NCI-H226 (cell line): ENCODE measurements around the gene VENTX.

ENCODE experiments used
- DNase-seq: peaks from one replicate; pipeline ENCODE4 v3.0.0-alpha.2; 2015

The VENTX gene

DNA sequence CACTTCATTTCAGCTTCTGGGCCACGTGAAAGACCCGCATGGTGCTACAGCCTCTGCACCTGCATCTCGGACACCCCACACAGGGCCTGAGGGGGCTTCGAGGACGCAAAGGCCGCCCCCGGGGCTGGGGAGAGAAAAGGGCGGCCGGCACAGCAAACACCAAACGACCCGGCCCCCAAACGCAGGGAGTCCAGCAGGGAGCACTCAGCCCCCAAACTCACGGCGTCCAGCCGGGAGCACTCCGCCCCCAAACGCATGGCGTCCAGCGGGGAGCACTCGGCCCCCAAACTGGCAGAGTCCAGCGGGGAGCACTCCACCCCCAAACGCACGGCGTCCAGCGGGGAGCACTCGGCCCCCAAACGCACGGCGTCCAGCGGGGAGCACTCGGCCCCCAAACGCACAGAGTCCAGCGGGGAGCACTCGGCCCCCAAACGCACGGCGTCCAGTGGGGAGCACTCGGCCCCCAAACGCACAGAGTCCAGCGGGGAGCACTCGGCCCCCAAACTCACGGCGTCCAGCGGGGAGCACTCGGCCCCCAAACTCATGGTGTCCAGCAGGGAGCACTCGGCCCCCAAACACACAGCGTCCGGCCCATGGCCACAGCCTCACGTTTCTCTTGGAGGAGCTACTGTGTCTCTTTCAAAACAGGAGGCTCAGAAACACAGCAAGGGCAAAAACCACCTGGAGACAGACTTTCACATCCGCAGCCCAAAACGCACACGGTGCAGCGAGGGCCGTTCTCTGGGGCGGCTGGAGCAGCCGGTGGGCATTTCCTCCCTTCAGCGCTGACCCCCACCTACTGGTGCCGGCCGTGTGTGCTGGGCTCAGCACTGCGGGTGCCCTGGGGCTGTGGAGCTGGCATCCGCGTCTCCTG lies 34.6 kb upstream of the VENTX start:
- DNase-seq = no peak

DNA sequence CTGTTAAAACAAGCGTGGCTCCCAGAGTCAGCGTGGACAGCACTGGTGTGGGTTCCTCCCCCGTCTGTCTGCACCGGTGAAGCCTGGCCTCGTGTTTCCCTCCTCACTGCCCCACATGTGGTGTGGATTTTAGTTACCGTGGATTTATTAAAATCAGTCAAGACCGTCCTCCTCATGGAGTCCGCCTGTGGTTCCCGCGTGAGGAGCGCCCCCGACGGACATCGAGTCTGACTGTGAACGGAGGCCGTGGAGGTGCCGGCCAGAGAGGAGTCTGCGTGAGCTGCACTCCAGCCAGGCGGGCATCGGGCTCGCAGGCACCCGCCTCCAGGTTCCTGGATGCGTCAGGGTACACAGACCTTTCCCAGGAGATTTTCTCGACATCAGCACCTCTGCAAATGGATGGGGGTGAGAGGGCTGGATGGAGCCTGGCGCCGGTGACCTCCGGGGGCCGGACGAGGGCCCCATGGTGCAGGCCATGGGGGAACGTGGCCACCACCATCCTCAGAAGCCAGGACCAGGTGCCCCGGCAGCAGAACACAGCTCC lies 33.9 kb upstream of the VENTX start:
- no peak for DNase-seq

DNA sequence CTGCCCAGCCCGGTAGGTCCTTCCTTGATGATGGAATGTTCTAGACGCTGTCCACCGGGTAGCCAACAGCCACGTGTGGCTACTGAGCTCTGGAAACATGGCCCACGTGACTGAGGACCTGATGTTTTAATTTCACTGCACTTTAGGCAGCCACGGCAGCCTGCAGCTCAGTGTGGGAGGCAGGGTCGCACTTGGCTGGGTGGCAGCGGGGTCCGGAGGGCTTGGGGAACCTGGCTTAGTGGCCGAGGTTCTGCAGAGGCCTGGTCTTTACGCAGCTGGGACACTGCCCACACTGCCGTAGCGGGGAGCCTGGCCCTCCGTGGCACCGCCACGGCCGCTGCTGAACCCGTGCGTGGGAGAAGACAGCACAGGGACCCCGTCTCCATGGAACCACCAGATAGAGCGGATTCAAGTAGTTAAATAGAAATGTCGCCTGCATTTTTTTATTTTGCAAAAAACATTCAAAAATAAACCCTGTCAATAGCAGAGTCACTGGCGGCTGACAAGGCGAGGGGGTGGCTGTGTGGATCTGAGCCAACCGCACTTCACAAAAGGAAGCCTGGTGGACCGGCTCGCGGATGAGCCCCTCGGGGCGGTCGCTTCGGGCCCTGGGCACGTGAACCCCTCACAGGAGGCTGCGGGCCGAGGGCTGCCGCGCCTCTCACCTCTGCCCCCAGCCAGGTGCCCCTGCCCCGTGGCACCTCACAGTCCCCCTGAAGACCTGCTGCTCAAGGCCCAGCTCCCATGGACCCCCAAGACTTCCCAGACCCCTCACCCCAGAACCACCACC lies 33.2 kb upstream of the VENTX start:
- no peak for DNase-seq

DNA sequence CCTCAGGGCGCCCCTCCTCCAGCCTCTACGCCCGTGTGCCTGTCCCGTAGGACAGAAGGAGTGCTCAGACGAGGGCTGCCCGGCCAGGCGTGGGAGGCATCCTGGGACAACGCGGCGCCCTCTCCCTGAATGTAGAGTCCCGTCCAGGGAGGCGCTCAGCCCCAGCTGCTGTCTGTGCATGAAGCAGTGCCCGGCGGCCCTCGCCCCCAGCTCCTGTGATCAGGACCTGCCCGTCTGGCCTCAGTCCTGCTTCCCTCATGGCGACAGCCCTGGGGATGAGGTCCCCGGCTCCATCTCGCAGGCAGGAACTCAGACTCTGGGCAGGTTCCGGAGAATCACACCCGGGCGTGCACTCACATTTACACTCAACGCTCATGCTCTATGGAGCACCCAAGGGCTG lies 32.5 kb upstream of the VENTX start:
- DNase-seq = no peak

DNA sequence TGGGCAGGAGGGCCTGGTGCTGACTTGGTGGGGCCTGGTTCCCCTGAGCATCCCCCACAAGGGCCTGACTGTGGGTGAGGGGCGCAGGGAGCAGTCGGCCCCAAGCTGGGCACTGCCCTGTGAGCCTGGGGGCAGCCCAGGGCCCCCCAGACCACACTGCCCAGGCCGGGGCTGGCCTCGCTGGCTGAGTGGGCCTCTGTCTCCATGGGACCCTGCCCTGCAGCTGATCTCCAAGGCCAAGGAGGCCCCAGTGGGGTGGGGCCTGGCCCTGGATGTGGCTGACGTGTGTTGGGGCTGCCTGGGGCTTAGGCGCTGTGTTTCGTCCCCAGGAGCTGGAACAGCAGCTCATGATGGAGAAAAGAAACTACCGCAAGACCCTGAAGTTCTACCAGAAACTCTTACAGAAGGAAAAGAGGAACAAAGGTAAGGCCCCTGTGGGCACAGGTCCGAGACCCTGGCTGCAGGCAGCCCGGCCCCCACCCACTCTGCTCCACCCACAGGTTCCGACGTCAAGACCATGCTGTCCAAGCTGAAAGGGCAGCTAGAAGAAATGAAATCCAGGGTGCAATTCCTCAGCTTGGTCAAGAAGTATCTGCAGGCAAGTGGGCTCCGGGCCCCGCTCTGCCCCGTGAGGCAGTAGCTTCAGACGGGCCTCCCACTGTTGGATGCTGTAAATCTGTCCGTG lies 31.2 kb upstream of the VENTX start:
- no peak for DNase-seq

DNA sequence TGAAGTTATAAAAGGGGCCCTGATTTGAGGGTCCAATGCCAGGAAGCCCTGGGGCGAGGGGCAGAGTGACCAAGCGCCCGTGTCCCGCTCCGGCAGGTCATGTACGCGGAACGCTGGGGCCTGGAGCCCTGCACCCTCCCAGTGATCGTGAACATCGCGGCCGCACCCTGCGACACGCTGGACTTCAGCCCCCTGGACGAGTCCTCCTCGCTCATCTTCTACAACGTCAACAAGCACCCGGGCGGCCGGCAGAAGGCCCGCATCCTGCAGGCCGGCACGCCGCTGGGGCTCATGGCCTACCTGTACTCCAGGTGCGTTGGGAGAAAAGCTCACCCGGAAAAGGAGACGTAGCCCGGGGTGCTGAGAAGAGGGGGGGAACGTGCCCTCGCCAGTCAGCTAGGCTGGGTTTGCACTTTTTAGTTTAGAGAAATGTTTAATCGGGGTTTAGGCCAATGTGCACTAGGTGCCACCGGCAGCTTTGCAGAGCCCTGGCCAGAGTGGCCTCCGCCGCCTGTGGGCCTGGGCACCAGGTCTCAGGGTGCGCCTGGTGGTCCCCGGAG lies 30.5 kb upstream of the VENTX start:
- DNase-seq = no peak

DNA sequence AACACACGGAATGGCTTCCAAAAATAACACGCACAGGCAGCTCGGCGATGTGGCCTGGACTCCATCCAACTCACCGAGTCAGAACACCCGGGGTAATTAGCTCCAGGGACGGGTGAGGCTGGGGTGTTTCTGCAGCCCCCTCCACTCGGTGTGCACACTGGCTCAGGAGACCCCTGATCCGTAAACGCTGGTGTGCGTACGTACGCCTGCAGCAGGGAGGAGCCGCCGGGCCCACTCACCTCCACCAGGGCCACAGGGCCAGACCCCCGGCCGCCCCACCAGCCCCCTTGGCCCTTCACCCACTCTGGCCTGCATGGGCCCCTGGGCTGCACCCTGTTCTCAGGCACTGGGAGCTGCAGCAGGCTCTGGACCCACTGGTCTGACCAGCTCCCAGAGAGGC lies 30.0 kb upstream of the VENTX start:
- no peak for DNase-seq

DNA sequence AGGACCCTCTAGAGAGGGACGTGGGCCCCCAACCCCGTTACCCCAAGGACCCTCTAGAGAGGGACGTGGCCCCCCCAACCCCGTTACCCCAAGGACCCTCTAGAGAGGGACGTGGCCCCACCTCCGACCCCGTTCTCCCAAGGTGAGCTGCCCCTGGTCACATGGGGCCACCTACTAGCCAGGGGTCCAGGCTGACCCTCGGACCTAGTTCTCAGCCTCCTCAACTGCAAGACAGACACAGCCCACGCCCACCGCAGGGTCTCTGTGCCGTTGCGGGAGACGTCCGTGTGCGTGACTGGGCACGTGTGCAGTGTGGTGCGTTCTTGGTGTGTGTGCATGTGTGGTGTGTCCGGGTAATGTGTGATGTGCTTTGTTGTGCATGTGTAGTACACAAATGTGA lies 29.2 kb upstream of the VENTX start:
- no peak for DNase-seq

DNA sequence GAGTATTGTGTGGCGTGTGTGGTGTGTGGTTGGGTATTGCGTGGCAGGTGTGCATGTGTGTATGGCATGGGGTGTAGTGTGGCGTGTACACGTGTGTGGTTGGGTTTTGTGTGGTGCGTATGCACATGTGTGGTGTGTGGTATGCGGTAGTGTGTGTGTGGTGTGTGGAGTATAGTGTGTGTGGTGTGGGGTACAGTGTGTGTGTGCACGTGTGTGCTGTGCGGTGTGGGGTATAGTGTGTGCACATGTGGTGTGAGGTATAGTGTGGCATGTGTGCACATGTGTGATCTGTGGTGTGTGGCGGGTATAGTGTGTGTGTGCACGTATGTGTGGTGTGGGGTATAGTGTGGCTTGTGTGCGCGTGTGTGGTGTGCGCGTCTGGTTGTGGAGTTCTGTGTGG lies 28.5 kb upstream of the VENTX start:
- DNase-seq = no peak

DNA sequence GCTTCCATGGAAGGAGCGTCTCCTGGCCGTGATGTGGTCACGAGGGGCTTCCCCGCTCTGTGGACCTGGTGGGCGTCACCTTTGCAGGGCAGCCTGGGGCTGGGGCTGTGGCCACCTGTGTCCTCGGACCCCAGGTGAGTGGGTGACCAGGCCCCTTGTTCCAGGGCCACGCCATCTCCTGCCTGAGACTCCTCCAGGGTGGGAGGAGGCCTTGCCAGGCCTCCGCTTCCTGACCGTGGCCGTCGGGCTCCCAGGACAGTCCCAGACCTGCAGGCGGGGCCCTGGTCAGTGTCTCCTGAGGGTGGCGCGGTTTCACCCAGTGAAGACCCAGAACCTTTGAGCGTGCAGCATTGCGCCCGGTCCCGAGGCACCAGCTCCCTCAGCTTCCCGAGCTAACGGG lies 28.0 kb upstream of the VENTX start:
- DNase-seq = no peak

DNA sequence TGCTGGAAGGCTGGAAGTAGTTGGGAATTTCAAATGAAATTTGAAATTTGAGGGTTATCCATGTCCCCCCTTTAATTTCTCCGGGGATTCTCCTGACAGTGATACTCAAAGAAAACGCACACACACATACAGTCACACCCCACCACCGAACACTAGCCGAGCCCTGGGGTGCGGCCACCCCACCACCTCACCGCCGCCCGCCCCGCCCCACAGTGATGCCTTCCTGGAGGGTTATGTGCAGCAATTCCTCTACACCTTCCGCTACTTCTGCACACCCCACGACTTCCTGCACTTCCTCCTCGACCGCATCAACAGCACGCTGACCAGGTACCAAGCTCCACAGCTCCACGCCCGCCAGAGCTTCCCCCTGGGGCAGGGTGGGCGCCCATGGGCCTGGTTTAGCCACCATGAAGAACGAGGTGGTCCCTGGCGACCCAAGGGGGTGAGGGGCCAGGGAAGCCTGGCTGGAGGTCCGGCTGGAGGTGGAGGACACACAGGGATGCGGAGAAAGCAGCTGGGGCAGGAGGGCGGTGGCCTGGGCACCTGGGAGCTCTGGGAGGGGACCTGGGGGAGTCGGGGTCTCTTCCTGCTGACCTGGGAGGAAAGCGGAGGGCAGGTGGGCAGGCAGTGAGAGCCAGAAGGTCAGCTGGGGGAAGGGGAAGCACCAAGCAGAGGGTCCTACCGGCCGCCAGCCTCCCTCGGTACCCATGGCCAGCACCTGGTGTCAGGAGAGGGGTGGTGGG lies 27.1 kb upstream of the VENTX start:
- no peak for DNase-seq

DNA sequence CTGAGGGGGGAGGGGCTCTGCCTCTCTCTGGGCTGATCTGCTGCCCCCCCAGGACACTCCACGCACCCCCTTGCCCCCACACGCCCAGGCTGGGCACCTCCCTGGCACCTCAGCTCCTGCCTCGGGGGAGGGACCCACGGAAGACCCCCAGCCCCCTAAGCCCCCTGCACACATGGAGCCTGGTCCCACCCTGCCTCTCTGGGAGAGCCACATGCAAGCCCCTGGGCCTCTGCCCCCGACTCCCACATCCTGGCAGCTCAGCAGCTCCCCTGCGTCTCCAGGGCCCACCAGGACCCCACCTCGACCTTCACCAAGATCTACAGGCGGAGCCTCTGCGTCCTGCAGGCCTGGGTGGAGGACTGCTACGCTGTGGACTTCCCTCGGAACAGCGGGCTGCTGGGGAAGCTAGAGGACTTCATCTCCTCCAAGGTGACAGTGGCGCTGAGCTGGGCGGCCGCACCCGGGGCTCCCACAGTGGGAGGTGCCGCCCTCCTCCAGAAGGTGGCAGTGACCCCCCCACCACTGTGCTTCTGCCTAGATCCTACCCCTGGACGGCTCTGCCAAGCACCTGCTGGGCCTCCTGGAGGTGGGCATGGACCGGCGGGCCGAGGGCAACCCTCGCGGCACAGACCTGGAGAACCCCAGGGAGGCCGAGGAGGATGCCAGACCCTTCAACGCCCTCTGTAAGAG lies 26.4 kb upstream of the VENTX start:
- DNase-seq = no peak

DNA sequence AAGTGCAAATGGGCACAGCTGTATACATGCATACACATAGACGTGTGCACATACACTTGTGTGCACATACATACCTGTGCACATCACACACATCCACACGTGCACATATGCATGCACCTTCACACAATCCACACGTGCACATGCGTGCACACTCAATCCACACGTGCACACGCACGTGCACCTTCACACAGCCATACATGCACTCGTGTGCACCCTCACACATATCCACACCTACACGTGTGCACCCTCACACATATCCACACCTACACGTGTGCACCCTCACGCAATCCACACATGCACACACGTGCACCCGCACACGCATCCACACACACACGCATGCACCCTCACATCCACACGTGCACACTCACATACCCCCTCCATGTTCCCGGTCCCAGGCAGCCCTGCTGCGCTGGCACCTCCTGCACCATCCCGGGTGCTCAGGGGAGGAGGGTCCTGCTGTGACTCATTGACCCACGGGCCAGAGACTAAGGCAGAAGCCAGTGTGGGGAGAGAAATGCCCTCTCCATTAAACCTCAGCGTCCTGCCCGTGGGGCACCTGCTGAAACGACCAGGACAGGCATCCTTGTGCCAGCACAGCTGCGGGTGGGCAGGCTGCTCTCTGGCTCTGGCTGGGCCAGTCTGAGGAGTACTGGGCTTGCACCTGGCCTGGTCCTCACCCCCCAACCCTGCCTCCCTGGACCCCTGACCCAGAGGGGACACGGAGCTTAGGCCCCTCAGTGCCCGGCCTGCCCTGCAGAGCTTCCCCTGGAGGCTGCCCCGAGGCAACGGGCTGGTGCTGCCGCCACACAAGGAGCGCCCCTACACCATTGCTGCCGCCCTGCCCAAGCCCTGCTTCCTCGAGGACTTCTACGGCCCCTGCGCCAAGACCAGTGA lies 25.4 kb upstream of the VENTX start:
- DNase-seq = no peak

DNA sequence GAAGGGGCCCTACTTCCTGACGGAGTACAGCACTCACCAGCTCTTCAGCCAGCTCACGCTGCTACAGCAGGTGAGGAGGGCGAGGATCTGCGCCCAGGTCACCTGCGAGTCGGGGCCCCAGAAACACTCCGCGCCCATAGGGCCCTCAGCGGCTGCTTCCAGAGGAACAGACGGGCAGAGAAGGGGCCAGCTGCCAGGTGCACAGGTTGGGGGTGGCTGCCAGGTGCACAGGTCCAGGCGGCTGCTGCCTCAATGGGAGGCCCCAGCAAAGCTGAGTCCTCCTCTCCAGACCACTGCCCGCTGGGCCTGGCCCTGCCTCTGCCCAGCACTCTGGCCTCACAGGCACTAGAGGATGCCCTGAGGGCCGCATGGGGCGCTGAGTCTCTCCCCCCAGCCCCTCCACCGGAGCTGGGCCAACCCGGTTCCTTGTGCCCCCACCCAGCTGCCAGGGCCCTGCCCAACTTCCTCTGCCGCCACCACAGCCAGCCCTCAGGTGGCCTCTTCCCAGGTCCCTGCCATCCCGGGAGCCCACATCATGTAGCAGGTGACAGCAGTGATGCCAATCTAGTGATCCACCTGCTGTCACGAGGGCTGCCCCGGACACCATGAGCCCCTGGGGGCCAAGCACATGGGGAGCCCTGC lies 24.7 kb upstream of the VENTX start:
- DNase-seq = no peak

DNA sequence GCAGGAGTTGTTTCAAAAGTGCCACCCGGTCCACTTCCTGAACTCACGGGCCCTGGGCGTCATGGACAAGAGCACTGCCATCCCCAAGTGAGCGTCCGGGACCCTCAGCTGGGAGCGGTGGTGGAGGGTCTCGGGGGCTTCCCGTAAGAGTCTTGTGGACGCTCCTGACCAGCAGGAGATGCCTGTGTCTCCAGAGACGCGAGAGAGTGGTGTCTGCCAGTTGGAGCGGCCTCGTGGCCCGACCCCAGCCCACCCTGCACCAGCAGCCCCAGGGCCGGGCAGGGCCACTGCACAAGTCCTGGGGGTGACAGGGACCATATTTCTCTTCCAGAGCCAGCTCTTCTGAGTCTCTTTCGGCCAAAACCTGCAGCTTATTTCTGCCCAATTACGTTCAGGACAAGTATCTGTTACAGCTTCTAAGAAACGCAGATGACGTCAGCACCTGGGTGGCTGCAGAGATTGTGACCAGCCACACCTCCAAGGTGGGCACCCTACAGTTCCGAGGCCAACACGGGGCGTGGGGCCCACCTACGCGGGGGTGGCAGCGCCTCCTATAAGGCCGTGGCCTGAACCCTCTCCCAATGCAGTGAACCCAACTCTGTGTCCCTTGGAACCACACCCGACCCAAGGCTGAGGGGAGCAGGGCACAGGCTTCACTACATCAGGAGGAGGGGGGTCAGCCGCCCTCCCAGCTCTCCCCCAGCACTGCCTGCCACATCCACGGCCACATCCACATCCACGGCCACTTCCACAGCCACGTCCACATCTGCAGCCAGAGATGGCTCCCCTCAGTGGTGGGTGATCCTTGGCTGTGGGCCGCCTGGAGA lies 23.8 kb upstream of the VENTX start:
- no peak for DNase-seq

DNA sequence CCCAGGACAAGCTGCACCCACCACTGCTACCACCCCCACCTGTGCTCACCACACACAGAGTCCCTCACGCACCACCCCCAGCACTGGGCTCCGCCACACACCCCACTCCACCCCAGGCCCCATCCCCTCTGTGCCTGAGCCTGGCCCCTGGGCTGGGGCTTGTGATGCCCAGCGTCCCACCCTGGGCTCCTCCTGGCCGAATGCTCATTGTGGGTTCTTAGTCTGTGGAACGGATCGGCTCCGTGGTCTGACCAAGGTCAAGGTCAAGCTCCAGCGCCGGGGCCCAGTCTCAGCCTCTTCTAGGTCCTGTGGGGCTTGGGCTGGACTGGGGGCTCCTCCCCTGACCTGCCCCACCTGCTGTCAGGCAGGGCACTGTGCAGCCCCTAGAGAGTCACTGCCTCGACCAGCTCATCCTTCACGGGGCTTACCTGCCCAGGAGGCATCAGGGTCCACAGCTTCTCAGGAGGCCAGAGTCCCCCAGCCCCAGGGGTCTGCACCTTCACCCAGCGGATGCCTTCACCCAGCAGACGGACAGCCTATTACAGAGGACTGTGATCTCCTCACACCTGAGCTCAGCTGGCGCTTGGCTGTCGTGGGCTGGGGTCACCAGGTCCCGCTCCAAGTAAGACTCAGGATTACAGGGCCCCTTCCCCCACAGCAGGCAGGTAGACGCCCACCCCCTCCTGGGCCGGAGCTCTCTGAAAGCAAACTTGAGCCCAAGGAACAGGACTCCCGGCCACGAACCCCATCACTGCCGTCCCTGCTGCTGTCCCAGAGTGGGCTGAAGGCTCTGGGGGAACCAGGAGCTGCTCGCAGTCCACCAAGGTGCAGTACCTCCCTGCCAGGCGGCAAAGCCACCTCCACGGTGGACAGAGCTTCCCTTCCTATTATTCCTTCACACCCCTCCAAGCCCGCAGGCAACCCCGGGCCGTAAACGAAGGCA lies 22.9 kb upstream of the VENTX start:
- DNase-seq = no peak

DNA sequence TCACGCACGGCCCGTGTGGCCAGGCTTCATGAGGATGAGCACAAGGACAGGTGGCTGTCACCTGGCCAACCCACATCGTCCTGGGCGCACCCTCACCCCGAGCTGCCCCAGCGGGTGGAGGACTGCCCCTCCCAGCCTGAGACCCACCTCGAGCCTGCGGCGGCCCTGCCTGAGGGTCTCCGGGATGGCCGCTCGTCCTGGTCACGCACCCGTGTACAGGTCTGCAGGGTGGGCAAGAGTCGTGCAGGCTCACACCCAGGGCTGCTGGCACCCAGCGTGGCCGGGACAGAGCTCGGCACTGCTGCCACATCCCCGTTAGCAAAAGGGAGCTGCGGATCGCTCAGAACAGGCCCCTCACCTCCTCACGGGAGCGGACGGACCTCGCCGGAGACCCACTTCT lies 22.1 kb upstream of the VENTX start:
- DNase-seq = no peak

DNA sequence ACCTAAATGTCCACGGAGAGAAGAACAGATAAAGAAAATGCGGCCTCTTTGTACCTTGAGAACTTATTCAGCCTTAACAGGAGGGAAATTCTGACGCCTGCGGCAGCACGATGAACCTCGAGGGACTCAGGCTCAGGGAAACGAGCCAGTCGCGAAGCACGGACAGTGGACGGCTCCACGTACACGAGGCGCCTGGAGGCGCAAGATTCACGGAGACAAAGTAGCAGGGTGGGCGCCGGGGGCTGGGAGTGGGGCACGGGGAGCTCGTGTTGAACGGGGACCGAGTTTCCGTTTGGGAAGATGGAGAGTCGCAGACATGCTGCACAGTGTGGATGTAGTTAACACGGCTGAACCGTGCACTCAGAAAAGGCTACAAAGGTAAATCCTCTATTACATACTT lies 20.9 kb upstream of the VENTX start:
- no peak for DNase-seq
